Caco-2 (cell line): ENCODE data around the gene MISP. TPM values are rescaled to one million over a fixed set of nuclear protein-coding genes. Genes with fewer than 3 reads are reported as not detected.
A peak's percentile ranks its signal among the peaks of the same experiment; 100 is the strongest.

Experiments used
- BruUV-seq: library from RNA; stranded (reverse); fragments of 400-500 nt; replicated peaks from 2 replicates; lab custom pipeline; 2021; lab: Mats Ljungman, UMichigan
- CTCF ChIA-PET: fragments of 300-600 bp; sonication (Branson Sonifier 250); formaldehyde crosslinking; loops from one replicate; lab custom pipeline; 2022; ENCODE audit warnings: antibody characterized with exemption; lab: Charles Lee
- POLR2A ChIA-PET: fragments of 300-600 bp; sonication (Branson Sonifier 250); formaldehyde crosslinking; loops from one replicate; lab custom pipeline; 2022; ENCODE audit warnings: antibody characterized with exemption; lab: Charles Lee
- DNase-seq, 2 experiments: peaks; one replicate each; pipeline versions ENCODE4 v3.0.0 to v3.0.0-alpha.2; 2020 to 2022
- H3K27me3 ChIP-seq: replicated peaks from 2 replicates; pipeline ENCODE4 v1.6.0; 2011; ENCODE audit warnings: low read length; ENCODE audit not compliant: control insufficient read depth, insufficient read depth
- H3K36me3 ChIP-seq: 2 replicates; pipeline ENCODE4 v1.5.1; 2011; ENCODE audit warnings: low read length; ENCODE audit not compliant: control insufficient read depth, insufficient read depth
- H3K4me1 ChIP-seq: fragments of 250-450 bp; sonication (Bioruptor Pico); 2 replicates; pipeline ENCODE4 v1.5.1; 2020; ENCODE audit warnings: mild to moderate bottlenecking
- H3K4me3 ChIP-seq: 2 replicates; pipeline ENCODE4 v1.5.1; 2011; ENCODE audit warnings: low read depth, mild to moderate bottlenecking, control low read depth, low read length
- H3K9me3 ChIP-seq: fragments of 250-450 bp; sonication (Bioruptor Pico); 2 replicates; pipeline ENCODE4 v1.5.1; 2020; ENCODE audit warnings: mild to moderate bottlenecking, moderate library complexity
- H3K27ac Mint-ChIP-seq: one replicate; pipeline ENCODE4 v1.8.0; 2022; ENCODE audit warnings: mixed read lengths; ENCODE audit not compliant: unreplicated experiment
- H3K27me3 Mint-ChIP-seq: one replicate; pipeline ENCODE4 v1.8.0; 2022; ENCODE audit warnings: mixed read lengths; ENCODE audit not compliant: insufficient read depth, unreplicated experiment
- H3K36me3 Mint-ChIP-seq: one replicate; pipeline ENCODE4 v1.8.0; 2022; ENCODE audit warnings: mild to moderate bottlenecking, mixed read lengths; ENCODE audit not compliant: insufficient read depth, unreplicated experiment
- H3K4me1 Mint-ChIP-seq: one replicate; pipeline ENCODE4 v1.8.0; 2022; ENCODE audit warnings: low read depth, mixed read lengths; ENCODE audit not compliant: unreplicated experiment
- H3K4me3 Mint-ChIP-seq: one replicate; pipeline ENCODE4 v1.8.0; 2022; ENCODE audit warnings: mild to moderate bottlenecking, moderate library complexity, mixed read lengths; ENCODE audit not compliant: unreplicated experiment
- H3K9me3 Mint-ChIP-seq: one replicate; pipeline ENCODE4 v1.8.0; 2022; ENCODE audit warnings: mixed read lengths; ENCODE audit not compliant: unreplicated experiment
- CTCF ChIP-seq, 2 experiments: fragments of 200-600 bp in 1 of 2; IDR thresholded peaks; 1 replicate in 1 of 2; 2 replicates in 1 of 2; pipeline versions ENCODE4 v1.5.1 to v1.8.0; 2011 to 2022; ENCODE audit warnings: antibody characterized with exemption in 1 of 2, control low read depth in 1 of 2, inconsistent platforms in 1 of 2, low read depth in 1 of 2, low read length in 1 of 2, mild to moderate bottlenecking in 1 of 2, moderate library complexity in 1 of 2; ENCODE audit not compliant: insufficient read depth in 1 of 2, severe bottlenecking in 1 of 2, unreplicated experiment in 1 of 2
- intact Hi-C: fragments of 100-400 bp; cut with micrococcal nuclease; formaldehyde crosslinking; loops from one replicate; pipeline ENCODE4 v1.10.0; 2022; ENCODE audit not compliant: unreplicated experiment
- total RNA-seq: library from RNA; stranded (reverse); gene quantifications from 2 replicates; pipeline ENCODE4 v1.2.3, GENCODE V29; 2022

Gene MISP
- total RNA-seq, 1 experiment from 2014 or later, result 27.8 TPM

- Mint-ChIP-seq H3K4me1 (peaks cover 17% of the 10 kb centered on the region), H3K27ac (peak overlapping the region; percentile 93), H3K27me3 (no peaks in the 10 kb centered on the region), H3K4me3 (peak overlapping the region; percentile 90), H3K36me3 (peaks cover 83% of the 10 kb centered on the region), H3K9me3 (no peaks in the 10 kb centered on the region)
- BruUV-seq, result no TSS peak
- TF ChIP-seq CTCF (IDR thresholded peaks at IDR 0.05; ENCODE audit: insufficient read depth in 1 of 2, low read depth in 1 of 2, low read length in 1 of 2, severe bottlenecking in 1 of 2, unreplicated experiment in 1 of 2), result no peak
- peaks cover 13% of the 10 kb centered on the region for H3K36me3 ChIP-seq
- peaks cover 32% of the 10 kb centered on the region for H3K4me1 ChIP-seq
- H3K4me3 ChIP-seq, result peak overlapping the region; percentile 97
- H3K9me3 ChIP-seq, result no peaks in the 10 kb centered on the region
- no peaks in the 10 kb centered on the region for H3K27me3 ChIP-seq
- intact Hi-C loops, result no loop called here
- DNase-seq, result no peak
- POLR2A ChIA-PET, result interaction anchor here (0.9 kb wide), 1 partner anchor 10 kb away, joined by 3 read pairs; no protein-coding TSS in a partner anchor
- CTCF ChIA-PET, result interaction anchor here (0.5 kb wide), 1 partner anchor 90 kb away, joined by 14 read pairs; no protein-coding TSS in a partner anchor
These were observed 48.4 kb downstream of the MISP start for GRCh38 chr19:799076-799881.

GRCh38 chr19:800360-801029, 49.6 kb downstream of the MISP start:
- H3K4me1 ChIP-seq, result peaks cover 32% of the 10 kb centered on the region
- Mint-ChIP-seq H3K4me3 (peak overlapping the region; percentile 90), H3K9me3 (no peaks in the 10 kb centered on the region), H3K27ac (peak overlapping the region; percentile 93), H3K36me3 (peaks cover 94% of the 10 kb centered on the region), H3K27me3 (no peaks in the 10 kb centered on the region), H3K4me1 (peaks cover 17% of the 10 kb centered on the region)
- ChIA-PET POLR2A (no interaction called here), CTCF (no interaction called here)
- no TSS peak for BruUV-seq
- H3K27me3 ChIP-seq, result no peaks in the 10 kb centered on the region
- TF ChIP-seq CTCF (IDR thresholded peaks at IDR 0.05; ENCODE audit: insufficient read depth in 1 of 2, low read depth in 1 of 2, low read length in 1 of 2, severe bottlenecking in 1 of 2, unreplicated experiment in 1 of 2), result no peak
- peak overlapping the region; percentile 17 for H3K4me3 ChIP-seq
- H3K9me3 ChIP-seq, result no peaks in the 10 kb centered on the region
- H3K36me3 ChIP-seq, result peaks cover 14% of the 10 kb centered on the region
- no peak for DNase-seq
- intact Hi-C loops, result no loop called here

- intact Hi-C loops, result no loop called here
- BruUV-seq, result no TSS peak
- peaks cover 17% of the 10 kb centered on the region for H3K4me1 Mint-ChIP-seq
- ChIA-PET POLR2A (no interaction called here), CTCF (no interaction called here)
- H3K36me3 ChIP-seq, result peaks cover 14% of the 10 kb centered on the region
- no peak for DNase-seq
- H3K36me3 Mint-ChIP-seq, result peaks cover 95% of the 10 kb centered on the region
- peak overlapping the region; percentile 93 for H3K27ac Mint-ChIP-seq
- H3K9me3 Mint-ChIP-seq, result no peaks in the 10 kb centered on the region
- no peak overlapping the region for H3K4me3 ChIP-seq
- no peaks in the 10 kb centered on the region for H3K27me3 Mint-ChIP-seq
- H3K9me3 ChIP-seq, result no peaks in the 10 kb centered on the region
- H3K4me3 Mint-ChIP-seq, result peak overlapping the region; percentile 22
- H3K27me3 ChIP-seq, result no peaks in the 10 kb centered on the region
- H3K4me1 ChIP-seq, result peaks cover 32% of the 10 kb centered on the region
- no peak for TF ChIP-seq CTCF (IDR thresholded peaks at IDR 0.05; ENCODE audit: insufficient read depth in 1 of 2, low read depth in 1 of 2, low read length in 1 of 2, severe bottlenecking in 1 of 2, unreplicated experiment in 1 of 2)
These were observed 50.3 kb downstream of the MISP start for GRCh38 chr19:801030-801860.
